Measurements from ENCODE around the gene CLPX. TPM values are rescaled to one million over a fixed set of nuclear protein-coding genes. Genes with fewer than 3 reads are reported as not detected.
"Not testable (repeated sequence)": the region's sequence is repeated elsewhere in the genome, so short reads cannot be mapped to it uniquely, and the experiment has no call there.

The CLPX gene
- total RNA-seq, 1 experiment from 2014 or later: 46.2 TPM

DNA sequence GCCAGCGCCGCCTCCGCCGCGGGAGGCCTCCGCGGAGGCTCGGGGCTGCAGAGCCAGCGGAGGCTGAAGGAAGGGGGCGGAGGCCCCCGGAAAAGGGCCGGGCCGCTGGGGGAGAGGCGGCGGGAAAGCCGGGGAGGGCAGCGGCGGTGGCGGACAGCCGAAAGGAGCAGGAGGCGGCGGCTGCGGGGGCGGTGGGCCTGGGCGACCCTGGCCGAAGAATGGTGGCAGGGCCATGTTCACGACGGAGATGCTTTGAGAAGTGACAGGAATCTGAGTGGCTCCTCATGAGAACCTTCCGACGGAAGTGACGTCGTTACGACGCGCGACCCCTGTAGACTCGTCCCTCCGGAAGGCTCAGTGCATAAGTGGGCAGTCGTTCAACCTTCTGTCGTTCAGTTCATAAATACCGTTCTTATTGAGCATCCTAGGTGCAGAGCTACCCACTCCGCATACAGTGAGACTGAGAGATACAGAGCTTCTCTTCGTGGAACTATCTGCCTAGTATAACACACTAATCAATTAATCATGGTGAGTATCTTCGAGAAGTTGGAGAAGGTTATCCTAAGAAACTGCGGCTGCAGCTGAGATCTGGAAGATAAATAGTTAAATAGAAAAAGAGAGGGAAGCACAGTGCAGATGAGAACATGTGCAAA, 51.5 kb downstream of the CLPX start, which contains the start of gene PDCD7:
TSS of gene PDCD7 (minus strand) at position 261 of the 653 bp plus-strand sequence. CDS start at position 234, 27 bp downstream.
- peak; percentile 91 for DNase-seq (ENCODE audit: low read depth, low spot score)
- in situ Hi-C loops (cut with HindIII; ENCODE audit: low pct_unique_long_range_greater_than_20kb, low sequenced_read_pairs): no loop called here

DNA sequence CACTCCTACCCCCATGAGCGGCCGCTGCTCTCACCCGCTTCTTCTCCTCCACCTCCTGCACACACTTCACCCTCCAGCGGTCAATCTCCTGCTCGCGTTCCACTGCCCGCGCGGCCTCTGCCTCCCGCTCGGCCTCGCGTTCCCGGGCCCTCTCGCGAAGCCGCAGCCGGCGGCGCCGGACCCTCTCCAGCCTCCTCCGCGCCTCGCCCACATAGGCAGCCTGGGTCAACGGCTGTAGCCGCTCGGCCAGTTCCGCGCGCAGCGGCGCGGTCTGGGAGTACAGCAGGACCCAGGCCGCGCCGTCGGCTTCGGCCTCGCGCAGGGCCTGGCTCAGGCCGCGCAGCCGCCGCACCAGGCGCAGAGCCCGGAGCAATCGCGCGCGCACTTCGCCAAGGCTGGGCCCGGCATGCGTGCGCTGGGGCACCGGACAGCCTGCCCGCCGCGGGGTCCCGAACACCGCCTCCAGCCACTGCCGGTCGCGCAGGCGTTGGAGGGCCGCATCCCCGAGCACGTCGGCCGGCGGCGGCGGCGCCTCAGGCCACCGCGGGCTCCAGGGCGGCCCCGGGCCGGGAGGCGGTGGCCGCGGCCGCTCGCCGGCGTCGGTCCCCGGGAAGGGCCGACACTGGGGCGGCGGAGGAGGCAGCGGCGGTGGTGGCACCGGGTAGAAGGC, 52.1 kb downstream of the CLPX start:
- in situ Hi-C loops (cut with HindIII; ENCODE audit: low pct_unique_long_range_greater_than_20kb, low sequenced_read_pairs): no loop called here
- DNase-seq (ENCODE audit: low read depth, low spot score): no peak

DNA sequence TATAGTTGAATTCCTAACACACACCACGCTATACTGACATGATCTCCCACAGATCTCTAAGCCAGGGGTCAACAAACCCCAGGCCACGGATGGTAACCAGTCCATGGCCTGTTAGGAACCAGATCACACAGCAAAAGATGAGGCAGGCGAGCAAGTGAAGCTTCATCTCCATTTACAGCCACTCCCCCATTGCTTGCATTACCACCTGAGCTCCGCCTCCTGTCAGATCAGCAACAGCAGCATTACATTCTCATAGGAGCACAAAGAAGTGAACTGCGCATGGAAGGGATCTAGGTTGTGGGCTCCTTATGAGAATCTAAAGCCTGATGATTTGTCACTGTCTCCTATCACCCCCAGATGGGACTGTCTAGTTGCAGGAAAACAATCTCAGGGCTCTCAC, 54.2 kb downstream of the CLPX start:
- in situ Hi-C loops (cut with HindIII; ENCODE audit: low pct_unique_long_range_greater_than_20kb, low sequenced_read_pairs): no loop called here
- peak; percentile 31 for DNase-seq (ENCODE audit: low read depth, low spot score)

DNA sequence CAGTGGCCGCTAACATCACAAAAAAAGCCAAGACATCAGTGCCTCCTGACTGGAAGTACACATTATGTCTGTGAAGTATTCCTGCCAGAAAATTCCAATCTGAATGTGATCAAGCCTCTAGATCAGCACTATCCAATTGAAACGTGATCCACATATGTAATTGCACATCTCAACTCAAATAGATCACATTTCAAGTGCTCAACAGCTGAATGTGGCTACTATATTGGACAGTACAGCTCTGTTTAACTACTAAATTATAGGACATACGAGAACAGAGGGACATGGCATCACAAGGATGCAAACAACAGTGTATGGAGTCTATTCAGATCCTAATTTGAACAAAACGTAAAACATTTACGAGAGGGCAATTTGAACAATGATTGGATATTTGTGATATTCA, 69.6 kb downstream of the CLPX start:
- peak; percentile 97 for DNase-seq (ENCODE audit: low read depth, low spot score)
- in situ Hi-C loops (cut with HindIII; ENCODE audit: low pct_unique_long_range_greater_than_20kb, low sequenced_read_pairs): no loop called here

DNA sequence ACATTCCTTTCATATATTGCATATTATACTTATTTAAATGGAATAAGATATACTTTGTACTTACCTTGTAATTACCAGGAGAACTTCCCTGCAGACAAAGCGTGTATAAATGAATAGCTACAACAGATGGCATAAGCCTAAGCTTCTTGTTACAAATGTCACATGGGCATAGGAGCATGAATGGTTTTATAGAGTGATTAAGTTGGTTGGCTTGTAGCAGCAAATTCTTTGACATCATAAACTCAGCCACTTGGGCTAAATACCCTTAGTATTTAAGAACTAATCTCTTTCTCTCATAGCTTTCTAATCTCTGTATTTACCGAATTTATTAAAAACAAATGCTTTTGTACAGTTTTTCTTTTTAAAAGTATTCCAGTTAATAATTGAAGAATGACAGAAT, 70.1 kb downstream of the CLPX start, which contains the start of gene UBAP1L:
TSS of gene UBAP1L (minus strand) at position 115 of the 400 bp plus-strand sequence. CDS start 8,985 bp downstream, outside the sequence.
- in situ Hi-C loops (cut with HindIII; ENCODE audit: low pct_unique_long_range_greater_than_20kb, low sequenced_read_pairs): no loop called here
- DNase-seq (ENCODE audit: low read depth, low spot score): peak; percentile 85

DNA sequence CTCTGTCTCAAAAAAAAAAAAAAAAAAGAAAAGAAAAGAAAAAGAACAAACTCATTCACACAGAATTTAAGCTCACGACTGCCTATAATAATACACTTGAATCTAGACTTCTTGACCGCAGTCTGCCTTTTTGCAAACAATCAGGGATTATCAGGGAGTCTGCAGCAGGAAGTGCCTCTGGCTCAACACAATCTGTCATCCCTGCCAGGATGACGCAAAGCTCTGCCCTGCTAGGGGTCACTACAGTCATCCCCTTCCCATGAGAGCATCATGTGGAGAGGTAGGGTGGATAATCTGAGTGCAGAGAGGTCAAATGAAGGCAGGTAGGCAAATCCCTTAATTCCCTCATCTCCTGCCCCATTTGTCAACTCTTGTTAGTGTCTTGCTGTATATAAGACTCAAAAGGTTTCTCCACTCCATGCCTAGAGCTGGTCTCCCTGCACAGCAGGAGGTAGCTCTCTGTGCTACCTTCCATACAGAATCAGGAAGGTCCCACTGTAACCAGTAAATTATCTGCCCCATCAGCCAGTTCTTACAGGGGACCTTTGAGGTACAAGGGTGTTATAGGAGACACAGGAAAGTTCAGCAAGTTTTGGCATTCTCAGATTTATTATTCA, 74.4 kb downstream of the CLPX start:
- peak; percentile 98 for DNase-seq (ENCODE audit: low read depth, low spot score)
- in situ Hi-C loops (cut with HindIII; ENCODE audit: low pct_unique_long_range_greater_than_20kb, low sequenced_read_pairs): no loop called here

DNA sequence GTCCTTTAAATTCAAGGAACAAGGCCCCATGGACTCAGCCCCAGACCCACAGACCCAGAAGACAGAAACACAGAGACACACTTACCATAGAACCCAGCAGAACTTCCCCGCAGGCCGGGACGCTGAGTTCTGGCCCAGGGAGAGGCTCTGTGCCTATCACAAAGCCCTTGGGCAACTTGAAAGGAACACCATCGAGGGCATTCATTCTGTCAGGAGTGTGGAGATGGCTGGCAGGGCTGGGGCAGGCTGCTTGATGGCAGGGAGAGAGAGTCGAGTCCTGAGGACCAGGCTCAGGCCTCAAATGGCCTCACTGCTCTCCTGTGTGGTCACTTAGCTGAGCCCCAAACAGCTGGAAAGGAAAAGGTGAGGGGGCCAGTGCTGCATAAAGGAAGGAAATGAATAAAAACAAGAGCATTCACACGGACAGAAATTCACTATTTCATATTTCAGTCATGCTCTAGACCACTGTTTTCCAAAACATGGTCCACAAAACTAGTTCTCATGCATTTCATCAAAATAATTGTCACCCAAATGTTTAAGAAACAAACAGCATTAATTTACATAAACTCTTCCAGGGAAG, 79.0 kb downstream of the CLPX start:
- DNase-seq (ENCODE audit: low read depth, low spot score): no peak
- in situ Hi-C loops (cut with HindIII; ENCODE audit: low pct_unique_long_range_greater_than_20kb, low sequenced_read_pairs): no loop called here

DNA sequence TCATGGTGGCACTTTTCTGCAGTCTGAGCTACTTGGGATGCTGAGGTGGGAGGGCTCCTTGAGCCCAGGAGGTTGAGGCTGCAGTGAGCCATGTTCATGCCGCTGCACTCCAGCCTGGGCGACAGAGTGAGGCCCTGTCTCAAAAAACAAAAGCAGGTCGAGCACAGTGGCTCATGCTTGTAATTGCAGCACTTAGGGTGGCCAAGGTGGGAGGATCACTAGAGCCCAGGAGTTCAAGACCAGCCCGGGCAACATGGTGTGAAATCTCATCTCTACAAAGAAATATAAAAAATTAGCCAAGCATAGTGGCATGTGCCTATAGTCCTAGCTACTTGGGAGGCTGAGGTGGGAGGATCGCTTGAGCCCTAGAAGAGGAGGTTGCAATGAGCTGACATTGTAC, 80.1 kb downstream of the CLPX start:
- in situ Hi-C loops (cut with HindIII; ENCODE audit: low pct_unique_long_range_greater_than_20kb, low sequenced_read_pairs): no loop called here
- no peak for DNase-seq (ENCODE audit: low read depth, low spot score)

DNA sequence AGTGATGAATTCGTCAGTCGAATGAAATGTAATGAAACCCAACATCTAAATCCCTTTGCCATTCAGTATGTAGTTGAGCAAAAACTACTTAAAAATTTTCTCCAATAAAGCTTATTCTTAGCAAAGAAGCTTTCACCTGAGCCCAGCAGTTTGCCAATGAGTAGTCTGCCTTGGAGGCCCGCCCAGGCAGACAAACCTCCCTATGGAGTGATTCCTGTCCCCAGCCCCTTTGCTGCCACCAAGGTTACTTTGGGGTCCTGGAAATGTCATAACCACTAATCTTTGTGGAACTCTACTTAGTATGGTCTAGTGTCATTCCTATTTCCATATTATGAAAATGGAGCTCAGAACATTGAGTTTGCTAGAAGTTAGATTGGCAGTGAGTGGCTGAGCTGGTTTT, 82.2 kb downstream of the CLPX start:
- in situ Hi-C loops (cut with HindIII; ENCODE audit: low pct_unique_long_range_greater_than_20kb, low sequenced_read_pairs): no loop called here
- DNase-seq (ENCODE audit: low read depth, low spot score): no peak

DNA sequence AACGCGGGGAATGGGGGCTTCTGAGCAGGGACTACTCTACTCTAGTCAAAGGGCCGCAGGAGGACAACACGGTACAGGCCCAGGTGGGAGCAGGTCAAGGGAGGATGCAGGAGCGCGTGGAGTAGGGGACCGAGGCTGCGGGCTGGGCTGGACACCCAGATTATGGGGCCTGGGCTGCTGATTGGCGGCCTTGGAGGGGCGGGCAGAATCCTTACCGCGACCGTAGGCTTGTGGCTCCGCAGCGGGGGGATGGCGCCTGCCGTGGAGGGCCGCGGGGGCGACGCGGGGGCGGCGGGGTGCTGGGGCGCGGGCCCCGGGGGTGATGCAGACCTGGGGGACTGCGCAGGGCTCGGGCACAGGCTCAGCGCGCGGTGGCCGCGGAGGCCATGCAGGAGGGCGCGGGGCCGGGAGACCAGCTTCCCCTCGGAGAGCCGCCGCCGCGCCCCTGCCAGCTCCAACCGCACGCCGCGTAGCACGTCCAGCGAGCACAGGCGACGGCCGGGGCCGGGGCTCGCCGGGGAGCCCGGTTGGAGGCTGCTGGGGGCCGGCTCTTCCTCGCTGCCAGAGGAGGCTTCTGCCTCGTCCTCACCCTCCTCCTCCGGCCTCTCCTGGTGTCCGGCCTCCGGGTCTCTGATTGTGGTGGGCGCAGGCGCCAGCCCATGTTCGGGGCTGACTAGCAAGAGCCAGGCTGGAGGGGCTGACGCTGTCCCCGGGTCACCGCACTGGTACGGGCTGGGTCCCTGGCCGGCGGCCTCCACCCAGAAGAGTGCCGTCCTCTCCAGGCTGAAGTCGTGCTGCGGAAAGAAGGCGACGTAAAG, 83.0 kb downstream of the CLPX start:
- in situ Hi-C loops (cut with HindIII; ENCODE audit: low pct_unique_long_range_greater_than_20kb, low sequenced_read_pairs): no loop called here
- no peak for DNase-seq (ENCODE audit: low read depth, low spot score)

DNA sequence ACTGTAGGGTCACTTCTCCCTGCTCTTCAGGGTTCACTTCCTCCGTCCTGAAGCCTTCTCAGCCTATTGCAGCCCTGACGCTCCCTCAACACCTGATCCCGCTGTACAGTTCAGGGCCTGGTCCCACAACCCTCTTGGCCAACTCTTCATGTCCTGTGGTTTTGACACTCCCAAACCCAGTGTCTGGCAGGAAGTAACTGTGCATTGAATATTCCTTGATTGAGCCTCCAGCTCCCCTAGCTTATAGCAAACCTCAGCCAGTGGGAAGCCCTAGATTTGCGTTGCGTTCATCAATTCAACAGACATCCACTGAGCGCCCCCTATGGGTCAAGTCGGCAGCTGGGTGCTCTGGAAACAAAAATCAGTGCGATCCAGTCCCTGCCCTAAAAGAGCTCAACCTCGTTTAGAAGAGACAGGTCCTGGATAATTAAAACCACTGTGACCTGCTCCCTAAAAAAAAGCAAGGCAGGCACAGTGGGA, 83.7 kb downstream of the CLPX start:
- in situ Hi-C loops (cut with HindIII; ENCODE audit: low pct_unique_long_range_greater_than_20kb, low sequenced_read_pairs): no loop called here
- peak; percentile 80 for DNase-seq (ENCODE audit: low read depth, low spot score)

DNA sequence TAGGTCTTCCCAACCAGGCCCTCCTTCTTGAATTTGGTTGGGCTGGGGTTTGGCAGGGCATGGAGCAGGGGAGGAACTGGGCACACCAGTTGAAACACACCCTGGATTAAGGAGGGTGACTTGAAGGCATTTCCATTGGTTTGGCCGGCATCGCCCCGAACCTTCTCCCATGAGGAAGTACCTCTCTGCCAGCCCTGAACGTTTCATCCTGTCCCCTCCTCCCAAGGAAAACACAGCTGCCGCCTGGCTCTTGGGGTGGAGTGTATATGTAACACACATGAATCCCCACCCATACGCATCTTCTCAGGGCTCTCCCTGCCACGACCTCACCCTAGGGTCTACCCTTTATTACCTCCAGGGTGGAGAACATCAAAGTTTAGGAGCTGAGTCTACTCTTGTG, 84.7 kb downstream of the CLPX start:
- no peak for DNase-seq (ENCODE audit: low read depth, low spot score)
- in situ Hi-C loops (cut with HindIII; ENCODE audit: low pct_unique_long_range_greater_than_20kb, low sequenced_read_pairs): no loop called here

DNA sequence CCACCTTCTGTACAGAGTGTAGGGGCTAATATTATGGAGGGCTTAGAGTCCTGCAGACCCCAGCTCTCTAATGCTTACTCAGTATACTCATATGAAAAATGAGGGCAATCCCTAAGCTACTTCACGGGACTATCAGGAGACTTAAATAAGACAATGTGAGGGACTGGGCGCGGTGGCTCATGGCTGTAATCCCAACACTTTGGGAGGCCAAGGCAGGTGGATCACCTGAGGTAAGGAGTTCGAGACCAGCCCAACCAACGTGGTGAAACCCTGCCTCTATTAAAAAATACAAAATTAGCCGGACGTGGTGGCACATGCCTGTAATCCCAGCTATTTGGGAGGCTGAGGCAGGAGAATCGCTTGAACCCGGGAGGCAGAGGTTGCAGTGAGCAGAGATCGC, 85.3 kb downstream of the CLPX start:
- DNase-seq (ENCODE audit: low read depth, low spot score); in situ Hi-C loops (cut with HindIII; ENCODE audit: low pct_unique_long_range_greater_than_20kb, low sequenced_read_pairs): not testable (repeated sequence)

DNA sequence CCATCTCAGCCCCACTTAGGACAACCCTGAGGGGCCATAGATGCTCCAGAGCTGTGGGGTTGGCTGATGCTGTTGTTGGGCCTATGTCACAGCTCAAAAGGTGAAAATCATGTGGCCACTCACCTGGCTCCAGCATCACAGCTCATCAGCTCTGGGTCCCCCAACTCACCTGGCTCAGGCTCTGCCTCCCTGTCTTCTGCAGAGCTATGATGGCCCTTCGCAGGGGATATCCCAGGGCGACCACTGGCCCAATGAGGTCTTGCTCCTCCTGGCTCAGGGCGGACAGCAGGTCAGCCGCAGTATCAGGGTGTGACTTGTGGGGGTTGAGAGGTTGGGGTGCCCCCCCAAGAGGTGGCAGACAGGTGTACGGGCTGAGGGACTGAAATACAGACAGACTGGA, 85.8 kb downstream of the CLPX start:
- in situ Hi-C loops (cut with HindIII; ENCODE audit: low pct_unique_long_range_greater_than_20kb, low sequenced_read_pairs): no loop called here

More for the DNA sequence above, 85.8 kb downstream of the CLPX start:
- DNase-seq (ENCODE audit: low read depth, low spot score): no peak
